Endothelial cell of umbilical vein (primary cell): ENCODE results near the gene RLF. TPM values are rescaled to one million over a fixed set of nuclear protein-coding genes. Genes with fewer than 3 reads are reported as not detected.

ENCODE experiments used
- BruUV-seq: library from RNA; stranded (reverse); fragments of 400-500 nt; replicated peaks from 2 replicates; lab custom pipeline; 2021; lab: Mats Ljungman, UMichigan
- CTCF ChIA-PET: fragments of 300-600, 350-600 bp; sonication (Branson Sonifier 250); formaldehyde crosslinking; loops from one replicate; lab custom pipeline; 2021; ENCODE audit warnings: antibody characterized with exemption, inconsistent platforms; lab: Charles Lee
- POLR2A ChIA-PET: fragments of 300-600, 350-600 bp; sonication (Branson Sonifier 250); formaldehyde crosslinking; loops from one replicate; lab custom pipeline; 2021; ENCODE audit warnings: antibody characterized with exemption, inconsistent platforms; lab: Charles Lee
- DNase-seq: peaks from one replicate; pipeline ENCODE4 v3.0.0-alpha.2; 2011; ENCODE audit warnings: low read depth, low spot score
- FAIRE-seq: peaks from 2 replicates; lab custom pipeline; 2011; peaks lifted over from hg19 to GRCh38; lab: Jason Lieb, UNC
- H2AFZ ChIP-seq: 2 replicates; pipeline ENCODE4 v1.6.0; 2012; ENCODE audit warnings: low read depth, low read length, control low read depth, inconsistent platforms
- H3K27ac ChIP-seq: 2 replicates; pipeline ENCODE4 v1.5.1; 2011; ENCODE audit warnings: low read depth, mild to moderate bottlenecking, control low read depth, low read length, moderate library complexity; ENCODE audit not compliant: insufficient read depth
- H3K27me3 ChIP-seq, 2 experiments: 2 replicates each; pipeline versions ENCODE4 v1.6.0 to v1.6.1; 2011; ENCODE audit warnings: low read length in 2 of 2, mixed read lengths in 1 of 2; ENCODE audit not compliant: control insufficient read depth in 2 of 2, insufficient read depth in 2 of 2
- H3K36me3 ChIP-seq, 2 experiments: 2 replicates in 1 of 2; 3 replicates in 1 of 2; pipeline ENCODE4 v1.5.1; 2011; ENCODE audit warnings: low read length in 2 of 2, mild to moderate bottlenecking in 1 of 2, moderate library complexity in 1 of 2; ENCODE audit not compliant: control insufficient read depth in 2 of 2, insufficient read depth in 2 of 2; ENCODE audit errors: extremely low read depth in 1 of 2
- H3K4me1 ChIP-seq: 3 replicates; pipeline ENCODE4 v1.5.1; 2011; ENCODE audit warnings: mild to moderate bottlenecking, low read length; ENCODE audit not compliant: control insufficient read depth, insufficient read depth; ENCODE audit errors: extremely low read depth
- H3K4me2 ChIP-seq: 2 replicates; pipeline ENCODE4 v1.6.1; 2011; ENCODE audit warnings: low read length, control low read depth, mixed read lengths; ENCODE audit not compliant: insufficient read depth
- H3K4me3 ChIP-seq, 3 experiments: fragments of 200-600 bp in 1 of 3; sonication (generic), shearing (Covaris generic) in 1 of 3; replicated peaks in 1 of 3; 2 replicates each; pipeline ENCODE4 v1.5.1; 2011 to 2016; ENCODE audit warnings: control low read depth in 3 of 3, low read length in 3 of 3, mild to moderate bottlenecking in 2 of 3, inconsistent platforms in 1 of 3, low read depth in 1 of 3, moderate library complexity in 1 of 3; ENCODE audit not compliant: insufficient read depth in 1 of 3
- H3K79me2 ChIP-seq: 2 replicates; pipeline ENCODE4 v1.6.0; 2012; ENCODE audit warnings: low read length, inconsistent platforms; ENCODE audit not compliant: control insufficient read depth, insufficient read depth
- H3K9ac ChIP-seq: replicated peaks from 2 replicates; pipeline ENCODE3; 2011; ENCODE audit warnings: low read length, control low read depth; ENCODE audit not compliant: insufficient read depth; ENCODE audit errors: extremely low read depth
- H3K9me1 ChIP-seq: replicated peaks from 3 replicates; pipeline ENCODE4 v1.6.0; 2011; ENCODE audit warnings: mild to moderate bottlenecking, low read length; ENCODE audit not compliant: control insufficient read depth, insufficient read depth; ENCODE audit errors: extremely low read depth
- H3K9me3 ChIP-seq: replicated peaks from 2 replicates; pipeline ENCODE4 v1.5.1; 2012; ENCODE audit warnings: low read length, inconsistent platforms; ENCODE audit not compliant: control insufficient read depth, insufficient read depth
- H4K20me1 ChIP-seq: replicated peaks from 2 replicates; pipeline ENCODE3; 2011; ENCODE audit warnings: mild to moderate bottlenecking, low read length; ENCODE audit not compliant: control insufficient read depth, insufficient read depth; ENCODE audit errors: extremely low read depth
- CTCF ChIP-seq, 2 donors: IDR thresholded peaks; 1 replicate in 1 of 2; 2 replicates in 1 of 2; pipeline ENCODE4 v1.5.1; 2011; ENCODE audit warnings: low read length in 2 of 2, mild to moderate bottlenecking in 2 of 2, moderate library complexity in 2 of 2, control low read depth in 1 of 2, inconsistent platforms in 1 of 2, low read depth in 1 of 2; ENCODE audit not compliant: insufficient read depth in 1 of 2; ENCODE audit errors: extremely low read depth in 1 of 2
- EZH2 ChIP-seq: IDR thresholded peaks from 2 replicates; pipeline ENCODE4 v1.6.1; 2012; ENCODE audit warnings: borderline replicate concordance, low read depth, mild to moderate bottlenecking, moderate library complexity, low read length, inconsistent platforms; ENCODE audit not compliant: severe bottlenecking
- FOS ChIP-seq: IDR thresholded peaks from 2 replicates; pipeline ENCODE4 v1.6.1; 2011; ENCODE audit warnings: mild to moderate bottlenecking, low read length, moderate library complexity, borderline replicate concordance; ENCODE audit not compliant: insufficient read depth
- GATA2 ChIP-seq: IDR thresholded peaks from 2 replicates; pipeline ENCODE4 v1.7.0; 2011; ENCODE audit warnings: low read depth, mild to moderate bottlenecking, moderate library complexity, mixed read lengths, low read length; ENCODE audit not compliant: insufficient read length, insufficient read depth
- JUN ChIP-seq: IDR thresholded peaks from 2 replicates; pipeline ENCODE4 v1.6.1; 2011; ENCODE audit warnings: borderline replicate concordance, low read depth; ENCODE audit not compliant: insufficient read length, insufficient read depth
- MAX ChIP-seq: IDR thresholded peaks from 2 replicates; pipeline ENCODE4 v1.6.1; 2011; ENCODE audit not compliant: insufficient read depth, insufficient read length
- MYC ChIP-seq: IDR thresholded peaks from one replicate; pipeline ENCODE4 v1.6.1; 2011; ENCODE audit warnings: mild to moderate bottlenecking, low read depth, low read length
- POLR2A ChIP-seq: IDR thresholded peaks from 2 replicates; pipeline ENCODE4 v1.6.1; 2012; ENCODE audit warnings: low read depth, mild to moderate bottlenecking, control low read depth, low read length
- POLR2AphosphoS5 ChIP-seq: IDR thresholded peaks from 2 replicates; pipeline ENCODE4 v1.6.1; 2012; ENCODE audit warnings: low read depth, mild to moderate bottlenecking, control low read depth, low read length, moderate library complexity; ENCODE audit not compliant: insufficient read depth
- dilution Hi-C: fragments of 300-500 bp; cut with MboI; formaldehyde crosslinking; loops from one replicate; pipeline ENCODE4 v1.15.0; 2019; ENCODE audit warnings: low sequenced_read_pairs; ENCODE audit not compliant: extremely low pct_ligation_motif_present
- intact Hi-C: fragments of 100-400 bp; cut with micrococcal nuclease; formaldehyde crosslinking; loops from one replicate; pipeline ENCODE4 v1.10.0; 2022
- polyA plus RNA-seq, 4 experiments: library from polyadenylated mRNA; depleted of rRNA in 3 of 4; stranded (reverse) in 3 of 4; unstranded in 1 of 4; fragments of >200 nt; gene quantifications; 2 replicates each; pipeline versions ENCODE4 v1.2.1 to v1.2.3, GENCODE V29; 2011 to 2012; ENCODE audit warnings: missing spikeins in 1 of 4
- total RNA-seq: library from RNA; stranded (reverse); gene quantifications from 2 replicates; pipeline ENCODE4 v1.2.3, GENCODE V29; 2021

The RLF gene
- total and polyA plus RNA-seq, 2 donors (not counting 3 experiments of a cell fraction or from before 2014, with no cell fraction given), result 2.7 to 9.4 TPM

- DNase-seq (no peak), FAIRE-seq (no peak)
- Histone ChIP-seq H3K9ac (no peak overlapping the region), H3K79me2 (no peaks in the 10 kb centered on the region), H3K4me3 (no peak overlapping the region), H3K4me2 (no peak overlapping the region), H3K4me1 (no peaks in the 10 kb centered on the region), H3K27ac (no peak overlapping the region), H3K27me3 (peaks cover 12 to 35% of the 10 kb centered on the region in 2 experiments), H3K9me1 (no peaks in the 10 kb centered on the region), H4K20me1 (no peaks in the 10 kb centered on the region), H3K36me3 (no peaks in the 10 kb centered on the region), H3K9me3 (no peaks in the 10 kb centered on the region), H2AFZ (no peak overlapping the region)
- BruUV-seq, result no TSS peak
- intact Hi-C loops (no loop called here), dilution Hi-C loops (no loop called here)
- POLR2A ChIA-PET, result no interaction called here
- CTCF ChIA-PET, result interaction anchor here (0.7 to 9.7 kb wide), 8 partner anchors 12 to 283 kb away, joined by 3 to 362 read pairs (median 30); no protein-coding TSS in a partner anchor
- TF ChIP-seq FOS (no peak), JUN (no peak), MYC (no peak), POLR2AphosphoS5 (no peak), POLR2A (no peak), MAX (no peak), GATA2 (no peak), EZH2 (no peak), CTCF (IDR thresholded peaks at IDR 0.05; ENCODE audit: extremely low read depth in 1 of 2, insufficient read depth in 1 of 2, low read depth in 1 of 2, low read length in 2 of 2) (no peak)
These were observed 6.1 kb upstream of the RLF start for GRCh38 chr1:40155135-40155534.
